ENCODE data around the gene ERGIC1.
A peak's percentile ranks its signal among the peaks of the same experiment; 100 is the strongest.

The ERGIC1 gene

GRCh38 chr5:172973127-172973916, 139.3 kb downstream of the ERGIC1 start:
- no peak for DNase-seq (ENCODE audit: low read depth in 1 of 2, low spot score in 1 of 2)

- no peak for DNase-seq (ENCODE audit: low read depth in 1 of 2, low spot score in 1 of 2)
Observed at GRCh38 chr5:172973931-172974330, 139.9 kb downstream of the ERGIC1 start.

- no peak for DNase-seq (ENCODE audit: low read depth in 1 of 2, low spot score in 1 of 2)
Observed at GRCh38 chr5:172975289-172975688, 141.2 kb downstream of the ERGIC1 start.

GRCh38 chr5:172979778-172980177, 145.7 kb downstream of the ERGIC1 start:
- no peak for DNase-seq (ENCODE audit: low read depth in 1 of 2, low spot score in 1 of 2)

- no peak for DNase-seq (ENCODE audit: low read depth in 1 of 2, low spot score in 1 of 2)
Observed at GRCh38 chr5:172981931-172982330, 147.9 kb downstream of the ERGIC1 start.

GRCh38 chr5:172983542-172984243, 149.6 kb downstream of the ERGIC1 start, which contains the start of gene ATP6V0E1:
Gene ATP6V0E1 (plus strand): TSS chr5:172983771. CDS start chr5:172983861, 90 bp downstream.
- peak; percentile 89 to 90 for DNase-seq (ENCODE audit: low read depth in 1 of 2, low spot score in 1 of 2)

GRCh38 chr5:172984244-172984953, 150.3 kb downstream of the ERGIC1 start:
- peak; percentile 44 to 58 for DNase-seq (ENCODE audit: low read depth in 1 of 2, low spot score in 1 of 2)

- DNase-seq (ENCODE audit: low read depth in 1 of 2, low spot score in 1 of 2), result no peak
Observed at GRCh38 chr5:172985596-172985995, 151.5 kb downstream of the ERGIC1 start.

GRCh38 chr5:172988276-172988675, 154.2 kb downstream of the ERGIC1 start:
- no peak for DNase-seq (ENCODE audit: low read depth in 1 of 2, low spot score in 1 of 2)

GRCh38 chr5:172990776-172991175, 156.7 kb downstream of the ERGIC1 start:
- DNase-seq (ENCODE audit: low read depth in 1 of 2, low spot score in 1 of 2), result no peak

GRCh38 chr5:172994405-172994804, 160.4 kb downstream of the ERGIC1 start:
- DNase-seq (ENCODE audit: low read depth in 1 of 2, low spot score in 1 of 2), result no peak

GRCh38 chr5:172999372-172999973, 165.4 kb downstream of the ERGIC1 start:
- DNase-seq (ENCODE audit: low read depth in 1 of 2, low spot score in 1 of 2), result no peak

GRCh38 chr5:172999974-173000373, 165.9 kb downstream of the ERGIC1 start:
- no peak for DNase-seq (ENCODE audit: low read depth in 1 of 2, low spot score in 1 of 2)

- DNase-seq (ENCODE audit: low read depth in 1 of 2, low spot score in 1 of 2), result no peak
Observed at GRCh38 chr5:173001229-173001841, 167.3 kb downstream of the ERGIC1 start.
